DOHH2 (cell line): ENCODE data around the gene S100A8.
"Not testable (repeated sequence)": the region's sequence is repeated elsewhere in the genome, so short reads cannot be mapped to it uniquely, and the experiment has no call there.

Source experiments
- H3F3A ChIP-seq: fragments of 200-600 bp; sonication (generic), shearing (Covaris generic); 2 replicates; pipeline ENCODE4 v1.6.0; 2016; ENCODE audit warnings: antibody characterized with exemption, mild to moderate bottlenecking; ENCODE audit not compliant: control insufficient read depth, insufficient read depth
- H3K27ac ChIP-seq: fragments of 200-600 bp; sonication (generic); 2 replicates; pipeline ENCODE4 v1.5.1; 2014; ENCODE audit warnings: low read depth, mild to moderate bottlenecking, low read length, moderate library complexity
- H3K27me3 ChIP-seq: fragments of 200-600 bp; sonication (generic); 2 replicates; pipeline ENCODE4 v1.6.1; 2014; ENCODE audit warnings: mild to moderate bottlenecking, low read length, mixed read lengths; ENCODE audit not compliant: control insufficient read depth
- H3K36me3 ChIP-seq: fragments of 200-600 bp; sonication (generic); 2 replicates; pipeline ENCODE4 v1.6.1; 2014; ENCODE audit warnings: mild to moderate bottlenecking, low read length, moderate library complexity, mixed read lengths; ENCODE audit not compliant: control insufficient read depth
- H3K4me1 ChIP-seq: fragments of 200-600 bp; sonication (generic); 2 replicates; pipeline ENCODE4 v1.6.1; 2014; ENCODE audit warnings: mild to moderate bottlenecking, low read length, mixed read lengths; ENCODE audit not compliant: control insufficient read depth
- H3K4me2 ChIP-seq: fragments of 200-600 bp; sonication (generic); 2 replicates; pipeline ENCODE4 v1.6.0; 2014; ENCODE audit warnings: mild to moderate bottlenecking, low read length, moderate library complexity
- H3K4me3 ChIP-seq: fragments of 200-600 bp; sonication (generic); 2 replicates; pipeline ENCODE4 v1.5.1; 2014; ENCODE audit warnings: mild to moderate bottlenecking, low read length, mixed read lengths
- H3K79me2 ChIP-seq: fragments of 200-600 bp; sonication (generic); 2 replicates; pipeline ENCODE4 v1.6.1; 2014; ENCODE audit warnings: mild to moderate bottlenecking, low read length, mixed read lengths; ENCODE audit not compliant: control insufficient read depth
- H3K9me2 ChIP-seq: fragments of 200-600 bp; sonication (generic); replicated peaks from 2 replicates; pipeline ENCODE4 v1.6.1; 2014; ENCODE audit warnings: mild to moderate bottlenecking, low read length, mixed read lengths; ENCODE audit not compliant: control insufficient read depth
- H3K9me3 ChIP-seq: fragments of 200-600 bp; sonication (generic); 2 replicates; pipeline ENCODE4 v1.6.1; 2014; ENCODE audit warnings: antibody characterized with exemption, low read length, mixed read lengths; ENCODE audit not compliant: control insufficient read depth, insufficient read depth
- H4K20me1 ChIP-seq: fragments of 200-600 bp; sonication (generic); 2 replicates; pipeline ENCODE4 v1.6.0; 2014; ENCODE audit warnings: low read depth, mild to moderate bottlenecking, antibody characterized with exemption, low read length, moderate library complexity; ENCODE audit not compliant: control insufficient read depth, insufficient read depth
- EZH2phosphoT487 ChIP-seq: fragments of 200-600 bp; sonication (generic); IDR thresholded peaks from 2 replicates; pipeline ENCODE4 v1.6.1; 2017; ENCODE audit warnings: borderline replicate concordance, mild to moderate bottlenecking, antibody characterized with exemption, low read length, moderate library complexity, mixed read lengths
- TF ChIP-seq, protein P1 (sequence below): fragments of 200-600 bp; sonication (generic); IDR thresholded peaks from one replicate; pipeline ENCODE4 v1.5.1; 2014; ENCODE audit warnings: antibody characterized with exemption, mild to moderate bottlenecking, low read depth, low read length; ENCODE audit not compliant: poor library complexity, severe bottlenecking

The S100A8 gene

DNA sequence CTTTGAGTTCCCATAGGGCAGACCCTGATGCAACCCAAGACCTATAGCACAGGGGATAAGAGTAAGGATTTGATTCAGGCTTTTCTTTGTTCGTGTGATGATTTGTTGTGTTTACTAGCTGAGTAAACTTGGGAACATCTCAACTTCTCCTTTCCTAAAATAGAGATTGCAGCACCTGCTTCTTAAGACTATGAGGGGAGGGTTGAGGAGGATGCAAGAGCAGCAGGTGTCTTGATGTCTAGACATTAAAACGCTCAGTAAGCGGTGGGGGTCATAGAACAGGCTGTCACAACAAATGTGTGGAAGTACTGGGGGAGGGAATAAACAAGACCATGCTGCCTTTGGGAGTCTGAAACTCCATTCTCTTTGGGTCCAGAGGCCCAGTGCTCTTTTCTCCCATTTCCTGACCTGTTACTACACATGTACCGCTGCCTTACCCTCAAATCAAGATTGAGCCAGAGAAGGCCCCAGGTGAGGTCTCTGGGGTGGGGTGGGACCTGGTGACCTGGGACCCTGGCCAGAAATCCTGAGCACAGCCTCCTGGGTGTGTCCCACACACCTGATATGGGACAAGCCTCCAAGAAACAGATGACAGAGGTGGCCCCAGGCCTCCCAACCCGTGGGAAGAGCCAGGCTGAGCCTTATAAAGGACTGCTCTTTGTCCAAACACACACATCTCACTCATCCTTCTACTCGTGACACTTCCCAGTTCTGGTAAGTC lies 25.1 kb upstream of the S100A8 start, which contains the start of gene S100A7A:
S100A7A (plus strand) TSS at position 671 of the 721 bp plus-strand sequence. CDS start 1,563 bp downstream, outside the sequence.
- H3K4me2 ChIP-seq: no peak within 1 kb of the TSS
- no peaks in the 10 kb centered on the region for H4K20me1 ChIP-seq
- H3K79me2 ChIP-seq: no peaks in the 10 kb centered on the region
- H3K4me3 ChIP-seq: no peak within 1 kb of the TSS
- H3K9me2 ChIP-seq: no peaks in the 10 kb centered on the region
- H3K27me3 ChIP-seq: no peaks in the 10 kb centered on the region
- H3K9me3 ChIP-seq: no peaks in the 10 kb centered on the region
- H3K4me1 ChIP-seq: peaks cover 6% of the 10 kb centered on the region
- TF ChIP-seq, protein P1, sequence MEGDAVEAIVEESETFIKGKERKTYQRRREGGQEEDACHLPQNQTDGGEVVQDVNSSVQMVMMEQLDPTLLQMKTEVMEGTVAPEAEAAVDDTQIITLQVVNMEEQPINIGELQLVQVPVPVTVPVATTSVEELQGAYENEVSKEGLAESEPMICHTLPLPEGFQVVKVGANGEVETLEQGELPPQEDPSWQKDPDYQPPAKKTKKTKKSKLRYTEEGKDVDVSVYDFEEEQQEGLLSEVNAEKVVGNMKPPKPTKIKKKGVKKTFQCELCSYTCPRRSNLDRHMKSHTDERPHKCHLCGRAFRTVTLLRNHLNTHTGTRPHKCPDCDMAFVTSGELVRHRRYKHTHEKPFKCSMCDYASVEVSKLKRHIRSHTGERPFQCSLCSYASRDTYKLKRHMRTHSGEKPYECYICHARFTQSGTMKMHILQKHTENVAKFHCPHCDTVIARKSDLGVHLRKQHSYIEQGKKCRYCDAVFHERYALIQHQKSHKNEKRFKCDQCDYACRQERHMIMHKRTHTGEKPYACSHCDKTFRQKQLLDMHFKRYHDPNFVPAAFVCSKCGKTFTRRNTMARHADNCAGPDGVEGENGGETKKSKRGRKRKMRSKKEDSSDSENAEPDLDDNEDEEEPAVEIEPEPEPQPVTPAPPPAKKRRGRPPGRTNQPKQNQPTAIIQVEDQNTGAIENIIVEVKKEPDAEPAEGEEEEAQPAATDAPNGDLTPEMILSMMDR: no peak
- TF ChIP-seq EZH2phosphoT487: no peak
- no peaks in the 10 kb centered on the region for H3K36me3 ChIP-seq
- H3F3A ChIP-seq: no peaks in the 10 kb centered on the region
- no peak within 1 kb of the TSS for H3K27ac ChIP-seq

DNA sequence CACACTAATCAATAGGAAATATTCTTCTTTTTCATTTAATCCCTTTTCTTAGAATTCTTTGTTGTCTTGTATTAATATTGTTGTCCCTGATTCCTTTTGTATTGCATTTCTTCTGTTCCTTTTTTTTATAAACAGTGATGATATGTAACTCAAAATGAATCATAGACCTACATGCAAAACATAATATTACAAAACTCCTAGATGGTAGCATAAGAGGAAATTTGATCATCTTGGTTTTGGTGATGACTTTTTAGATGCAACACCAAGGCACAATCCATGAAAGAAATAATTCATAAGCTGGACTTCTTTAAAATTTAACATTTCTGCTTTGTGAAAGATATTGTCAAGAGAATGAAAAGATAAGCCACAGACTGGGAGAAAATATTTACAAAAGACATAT lies 23.1 kb upstream of the S100A8 start:
- not testable (repeated sequence) for H3K79me2 ChIP-seq, H3K4me3 ChIP-seq, H3K36me3 ChIP-seq, H3K27me3 ChIP-seq, H3K4me1 ChIP-seq, H4K20me1 ChIP-seq, H3K9me2 ChIP-seq, H3F3A ChIP-seq, H3K9me3 ChIP-seq, H3K27ac ChIP-seq, H3K4me2 ChIP-seq

DNA sequence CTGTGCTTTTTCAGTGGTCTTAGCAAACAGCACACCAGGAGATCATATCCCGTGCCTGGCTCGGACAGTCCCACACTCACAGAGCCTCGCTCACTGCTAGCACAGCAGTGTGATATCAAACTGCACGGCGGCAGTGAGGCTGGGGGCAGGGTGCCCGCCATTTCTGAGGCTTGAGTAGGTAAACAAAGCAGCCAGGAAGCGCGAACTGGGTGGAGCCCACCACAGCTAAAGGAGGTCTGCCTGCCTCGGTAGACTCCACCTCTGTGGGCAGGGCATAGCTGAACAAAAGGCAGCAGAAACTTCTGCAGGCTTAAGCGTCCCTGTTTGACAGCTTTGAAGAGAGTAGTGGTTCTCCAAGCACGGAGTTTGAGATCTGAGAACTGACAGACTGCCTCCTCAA lies 16.4 kb upstream of the S100A8 start:
- H3F3A ChIP-seq, H3K4me3 ChIP-seq, H4K20me1 ChIP-seq, H3K9me3 ChIP-seq, H3K4me1 ChIP-seq, H3K4me2 ChIP-seq, H3K27me3 ChIP-seq, H3K27ac ChIP-seq, H3K79me2 ChIP-seq, H3K36me3 ChIP-seq, H3K9me2 ChIP-seq: not testable (repeated sequence)

DNA sequence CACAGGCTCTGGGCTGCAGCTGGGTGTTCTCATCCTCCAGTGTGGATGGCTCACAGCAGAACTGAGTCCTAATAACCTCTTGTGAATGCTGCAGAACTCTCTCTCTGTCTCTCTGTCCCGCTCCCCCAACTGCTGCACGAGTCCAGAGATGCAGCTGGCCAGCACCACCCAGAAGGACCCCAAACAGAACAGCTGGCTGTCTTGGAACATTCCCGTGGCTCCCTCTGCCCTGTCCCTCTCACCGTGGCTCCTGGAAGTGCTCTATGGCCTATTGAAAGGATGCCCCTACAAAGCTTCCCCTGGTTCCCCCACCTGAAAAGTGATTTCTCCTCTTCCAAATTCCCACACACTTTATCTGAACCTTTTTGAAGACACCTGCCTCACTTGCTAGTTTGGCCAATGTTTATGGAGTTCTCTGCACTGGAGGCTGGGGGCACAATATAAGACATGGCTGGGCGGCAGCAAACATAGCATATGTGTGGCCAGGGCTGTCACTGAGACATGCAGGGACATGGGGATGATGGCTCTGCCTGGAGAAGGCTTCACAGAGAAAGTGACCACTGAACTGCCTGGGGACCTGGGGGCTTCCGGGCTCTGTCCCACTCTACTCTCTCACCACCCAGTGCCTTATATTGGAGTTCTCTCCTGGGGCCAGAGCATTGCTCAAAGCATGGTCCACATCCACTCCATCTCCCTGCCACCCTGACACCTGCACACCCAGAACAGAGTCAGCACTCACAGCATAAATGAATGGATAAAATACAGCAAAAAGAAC lies 15.1 kb upstream of the S100A8 start:
- H3K9me2 ChIP-seq, H3F3A ChIP-seq, H3K27me3 ChIP-seq, H3K9me3 ChIP-seq, H3K4me2 ChIP-seq, H4K20me1 ChIP-seq, H3K27ac ChIP-seq, H3K36me3 ChIP-seq, H3K79me2 ChIP-seq, H3K4me3 ChIP-seq, H3K4me1 ChIP-seq: not testable (repeated sequence)

DNA sequence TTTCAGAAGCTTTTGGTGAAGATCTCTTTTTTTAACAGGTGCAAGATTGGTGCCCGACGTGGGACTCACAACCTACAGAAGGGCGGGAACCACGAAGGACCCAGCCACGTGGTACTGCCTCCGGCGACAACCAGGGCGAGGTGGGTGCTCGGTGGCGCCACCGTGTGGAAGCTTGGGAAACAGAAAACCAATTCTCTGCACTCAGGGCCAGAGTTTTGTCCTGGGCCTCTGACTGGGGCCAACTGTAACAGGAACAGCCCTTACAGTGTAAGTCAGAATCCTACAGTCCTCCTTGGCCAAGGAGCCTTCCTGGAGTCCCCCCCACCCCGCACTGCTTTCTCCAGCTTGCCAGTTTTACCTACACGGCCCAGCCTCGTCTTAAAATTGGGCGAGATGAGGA lies 13.9 kb upstream of the S100A8 start:
- no peaks in the 10 kb centered on the region for H4K20me1 ChIP-seq
- no peaks in the 10 kb centered on the region for H3F3A ChIP-seq
- H3K4me2 ChIP-seq: no peak overlapping the region
- no peaks in the 10 kb centered on the region for H3K9me3 ChIP-seq
- no peak for TF ChIP-seq EZH2phosphoT487
- TF ChIP-seq, protein P1: peak; percentile 66
- H3K9me2 ChIP-seq: no peaks in the 10 kb centered on the region
- no peaks in the 10 kb centered on the region for H3K4me1 ChIP-seq
- no peaks in the 10 kb centered on the region for H3K36me3 ChIP-seq
- H3K27me3 ChIP-seq: no peaks in the 10 kb centered on the region
- no peak overlapping the region for H3K27ac ChIP-seq
- no peak overlapping the region for H3K4me3 ChIP-seq
- H3K79me2 ChIP-seq: no peaks in the 10 kb centered on the region
